Measurements from ENCODE around the gene NR4A2.
A peak's percentile ranks its signal among the peaks of the same experiment; 100 is the strongest.

NR4A2 gene

DNA sequence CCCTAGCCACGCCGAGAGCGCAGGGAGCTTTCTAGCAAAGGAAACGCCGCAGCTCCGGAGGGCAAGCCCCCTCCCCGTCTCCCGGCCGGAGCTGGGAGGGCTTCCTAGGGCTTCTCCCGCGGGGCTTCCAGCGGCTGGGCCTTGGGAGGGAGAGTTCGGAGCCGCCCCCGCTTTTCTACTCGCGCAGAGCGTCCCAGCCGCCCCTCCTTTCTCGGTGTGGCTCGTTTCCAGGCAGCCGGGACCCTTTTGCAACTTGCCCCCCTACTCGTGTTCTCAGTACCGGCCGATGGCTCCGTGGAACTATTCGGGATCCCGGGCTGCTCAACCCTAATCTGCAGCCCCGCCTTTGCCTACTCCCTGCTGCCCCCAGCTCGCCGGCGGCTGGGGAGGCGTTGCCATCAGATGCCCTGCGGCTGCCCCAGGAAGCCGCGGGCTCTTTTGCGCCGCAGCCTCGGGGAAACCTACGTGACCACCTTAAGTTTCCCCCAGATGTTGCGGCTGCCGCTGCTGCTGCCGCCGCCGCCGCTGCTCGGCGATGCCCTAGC, 1.5 kb upstream of the NR4A2 start:
- no peak for DNase-seq (ENCODE audit: low spot score)

DNA sequence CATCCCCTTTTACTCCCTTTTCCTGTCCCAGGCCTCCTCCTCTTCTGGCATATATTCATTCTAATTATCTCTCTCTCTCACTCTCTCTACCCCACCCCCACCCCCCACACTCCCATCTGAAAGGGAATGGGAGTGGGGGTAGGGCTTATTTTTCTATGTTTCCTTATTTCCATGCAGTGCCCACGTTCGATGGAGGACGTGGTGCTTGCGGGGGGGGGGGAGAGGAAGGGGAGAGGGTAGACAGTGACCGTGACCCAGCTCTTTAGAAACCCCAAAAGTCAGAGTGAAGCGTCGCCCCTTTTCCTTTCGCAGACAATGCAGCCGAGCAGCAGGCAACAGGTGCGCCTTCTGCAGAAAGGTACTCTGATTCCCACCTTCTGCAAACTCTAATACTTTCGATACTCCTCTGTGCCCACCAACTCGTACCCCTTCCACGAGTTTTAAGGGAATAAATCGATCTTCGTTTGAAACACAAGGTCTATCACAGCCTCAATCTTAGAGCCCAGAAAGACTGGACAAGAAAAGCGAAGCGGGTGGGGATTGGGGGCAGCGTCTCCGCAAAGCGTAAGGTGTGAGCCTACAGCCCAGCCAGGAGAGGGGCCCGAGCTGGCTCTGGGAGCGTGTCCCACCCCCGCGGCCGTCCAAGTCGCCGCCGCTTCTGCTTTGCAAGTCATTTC, 891 bp upstream of the NR4A2 start:
- DNase-seq (ENCODE audit: low spot score), result peak; percentile 68
- in situ Hi-C loops (cut with MboI; ENCODE audit: low pct_unique_long_range_greater_than_20kb, low sequenced_read_pairs, unreplicated experiment), result loop anchor here (10.0 kb wide), 1 partner anchor 251 kb away; no protein-coding TSS in a partner anchor
- TF ChIP-seq, protein P1, sequence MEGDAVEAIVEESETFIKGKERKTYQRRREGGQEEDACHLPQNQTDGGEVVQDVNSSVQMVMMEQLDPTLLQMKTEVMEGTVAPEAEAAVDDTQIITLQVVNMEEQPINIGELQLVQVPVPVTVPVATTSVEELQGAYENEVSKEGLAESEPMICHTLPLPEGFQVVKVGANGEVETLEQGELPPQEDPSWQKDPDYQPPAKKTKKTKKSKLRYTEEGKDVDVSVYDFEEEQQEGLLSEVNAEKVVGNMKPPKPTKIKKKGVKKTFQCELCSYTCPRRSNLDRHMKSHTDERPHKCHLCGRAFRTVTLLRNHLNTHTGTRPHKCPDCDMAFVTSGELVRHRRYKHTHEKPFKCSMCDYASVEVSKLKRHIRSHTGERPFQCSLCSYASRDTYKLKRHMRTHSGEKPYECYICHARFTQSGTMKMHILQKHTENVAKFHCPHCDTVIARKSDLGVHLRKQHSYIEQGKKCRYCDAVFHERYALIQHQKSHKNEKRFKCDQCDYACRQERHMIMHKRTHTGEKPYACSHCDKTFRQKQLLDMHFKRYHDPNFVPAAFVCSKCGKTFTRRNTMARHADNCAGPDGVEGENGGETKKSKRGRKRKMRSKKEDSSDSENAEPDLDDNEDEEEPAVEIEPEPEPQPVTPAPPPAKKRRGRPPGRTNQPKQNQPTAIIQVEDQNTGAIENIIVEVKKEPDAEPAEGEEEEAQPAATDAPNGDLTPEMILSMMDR (IDR thresholded peaks at IDR 0.05; ENCODE audit: extremely low read depth, insufficient read depth, missing control alignments), result no peak

More for the DNA sequence above, 1.5 kb upstream of the NR4A2 start:
- TF ChIP-seq, protein P1 (IDR thresholded peaks at IDR 0.05; ENCODE audit: extremely low read depth, insufficient read depth, missing control alignments), result no peak
- in situ Hi-C loops (cut with MboI; ENCODE audit: low pct_unique_long_range_greater_than_20kb, low sequenced_read_pairs, unreplicated experiment), result loop anchor here (10.0 kb wide), 1 partner anchor 251 kb away; no protein-coding TSS in a partner anchor

DNA sequence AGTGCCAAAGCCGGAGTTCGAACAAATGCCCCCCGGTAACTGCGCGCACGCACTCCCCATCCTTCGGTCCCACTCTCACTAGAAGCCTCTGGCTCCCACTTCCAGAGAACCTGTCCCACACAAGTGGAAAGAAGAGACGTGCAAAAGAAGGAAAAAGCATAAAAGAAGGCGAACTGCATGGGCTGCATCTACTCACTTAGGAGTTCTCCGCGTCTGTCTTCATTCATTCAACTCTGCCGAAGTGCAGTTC, 312 bp downstream of the NR4A2 start:
- no peak for DNase-seq (ENCODE audit: low spot score)
- in situ Hi-C loops (cut with MboI; ENCODE audit: low pct_unique_long_range_greater_than_20kb, low sequenced_read_pairs, unreplicated experiment), result loop anchor here (10.0 kb wide), 1 partner anchor 253 kb away; no protein-coding TSS in a partner anchor
- TF ChIP-seq, protein P1 (IDR thresholded peaks at IDR 0.05; ENCODE audit: extremely low read depth, insufficient read depth, missing control alignments), result no peak

DNA sequence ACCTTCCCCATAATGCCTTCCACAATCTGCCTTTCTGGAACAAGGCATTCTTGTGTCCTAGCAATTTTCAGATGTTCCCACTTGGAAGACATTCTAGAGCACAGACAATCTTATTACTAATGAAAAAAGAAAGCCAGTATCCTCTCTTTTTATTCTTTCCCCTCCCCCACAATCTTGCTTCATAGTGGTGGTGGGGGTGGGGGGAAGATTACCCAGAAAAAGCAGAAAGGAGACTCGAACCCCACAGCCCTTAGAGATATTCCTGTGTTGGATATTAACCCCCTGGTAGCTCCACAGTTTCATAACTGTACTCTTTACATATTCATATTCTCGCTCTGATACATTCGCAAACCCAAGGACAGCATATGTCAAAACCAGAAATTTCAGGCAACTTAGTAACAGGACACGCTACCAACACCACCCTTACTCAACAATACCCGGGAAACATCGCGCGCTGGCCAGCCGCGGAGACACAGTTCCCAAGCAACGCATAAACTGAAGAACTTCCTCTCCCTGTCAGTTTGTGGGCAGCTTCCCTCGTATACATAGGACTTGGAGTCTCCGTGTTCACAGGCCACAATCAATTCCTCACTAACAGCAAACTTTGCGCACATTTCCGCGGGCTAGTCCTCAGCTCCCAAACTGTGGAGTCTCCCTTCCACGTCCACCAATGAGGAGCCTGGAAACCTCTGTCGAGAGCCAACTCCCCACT, 793 bp downstream of the NR4A2 start:
- DNase-seq (ENCODE audit: low spot score), result peak; percentile 56
- TF ChIP-seq, protein P1 (IDR thresholded peaks at IDR 0.05; ENCODE audit: extremely low read depth, insufficient read depth, missing control alignments), result no peak
- in situ Hi-C loops (cut with MboI; ENCODE audit: low pct_unique_long_range_greater_than_20kb, low sequenced_read_pairs, unreplicated experiment), result loop anchor here (10.0 kb wide), 1 partner anchor 253 kb away; no protein-coding TSS in a partner anchor

DNA sequence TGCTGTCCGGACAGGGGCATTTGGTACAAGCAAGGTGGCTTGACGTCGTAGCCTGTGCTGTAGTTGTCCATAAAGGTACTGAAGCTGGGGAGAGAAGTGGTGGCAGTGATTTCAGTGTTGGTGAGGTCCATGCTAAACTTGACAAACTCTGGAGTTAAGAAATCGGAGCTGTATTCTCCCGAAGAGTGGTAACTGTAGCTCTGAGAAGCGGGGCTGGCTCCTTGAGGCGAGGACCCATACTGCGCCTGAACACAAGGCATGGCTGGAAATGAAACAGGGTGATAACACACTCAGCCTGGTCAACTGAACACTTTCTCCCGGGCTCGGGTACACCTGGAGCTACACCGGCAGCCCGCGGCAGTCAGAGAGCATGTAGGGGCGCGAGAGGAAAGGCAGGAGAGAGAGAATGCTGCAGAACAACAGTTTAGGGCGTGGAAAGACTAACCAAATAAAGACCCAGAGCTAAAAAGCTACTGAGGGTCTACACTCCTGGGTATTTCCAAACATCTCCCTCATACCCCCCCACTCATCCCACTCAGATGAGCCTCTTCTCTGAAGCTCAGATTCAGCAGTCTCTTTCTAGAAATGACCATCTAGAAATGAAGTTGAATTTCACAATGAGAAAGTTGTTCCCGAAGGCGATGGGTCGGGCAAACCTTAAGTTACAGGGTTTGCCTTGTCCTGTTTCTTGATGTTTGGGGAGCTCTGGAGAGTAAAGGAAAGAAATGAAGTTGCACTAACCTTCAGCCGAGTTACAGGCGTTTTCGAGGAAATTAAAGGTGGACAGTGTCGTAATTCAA, 2.4 kb downstream of the NR4A2 start:
- DNase-seq (ENCODE audit: low spot score), result peak; percentile 46
- TF ChIP-seq, protein P1 (IDR thresholded peaks at IDR 0.05; ENCODE audit: extremely low read depth, insufficient read depth, missing control alignments), result no peak
- in situ Hi-C loops (cut with MboI; ENCODE audit: low pct_unique_long_range_greater_than_20kb, low sequenced_read_pairs, unreplicated experiment), result loop anchor here (10.0 kb wide), 1 partner anchor 255 kb away; no protein-coding TSS in a partner anchor

Measured in GM13977 (cell line).